K562 (cell line): Measurements from ENCODE around the gene PLEKHB1. TPM values are rescaled to one million over a fixed set of nuclear protein-coding genes. Genes with fewer than 3 reads are reported as not detected.
A peak's percentile ranks its signal among the peaks of the same experiment; 100 is the strongest.

Source experiments
- ARID1B ChIP-seq: fragments of 450-650 bp; IDR thresholded peaks from 2 replicates; pipeline ENCODE4 v1.6.1; 2016; ENCODE audit warnings: antibody characterized with exemption, mild to moderate bottlenecking, inconsistent platforms
- ATF7 ChIP-seq: fragments of 450-650 bp; IDR thresholded peaks from 2 replicates; pipeline ENCODE4 v1.7.1; 2014; ENCODE audit warnings: mild to moderate bottlenecking, moderate library complexity
- CEBPB ChIP-seq: fragments of 450-650 bp; IDR thresholded peaks from 2 replicates; pipeline ENCODE4 v1.6.1; 2016; ENCODE audit warnings: missing genetic modification characterization, missing compliant biosample characterization
- CEBPG ChIP-seq, 3 experiments: fragments of 200-800 bp in 1 of 3; sonication (Bioruptor generic) in 1 of 3; sonication (generic) in 1 of 3; formaldehyde crosslinking in 1 of 3; IDR thresholded peaks in 2 of 3; conservative IDR thresholded peaks in 1 of 3; 2 replicates each; pipeline versions ENCODE4 v1.6.1 to v1.8.0; 2016 to 2022; ENCODE audit warnings: missing compliant biosample characterization in 2 of 3, missing genetic modification characterization in 2 of 3, mild to moderate bottlenecking in 1 of 3, missing genetic modification reagents in 1 of 3
- COPS2 ChIP-seq: fragments of 450-650 bp; conservative IDR thresholded peaks from 2 replicates; pipeline ENCODE4 v1.6.1; 2016; ENCODE audit warnings: mild to moderate bottlenecking, moderate library complexity
- CREB1 ChIP-seq, 2 experiments: sonication (generic) in 1 of 2; formaldehyde crosslinking in 1 of 2; IDR thresholded peaks; 2 replicates each; pipeline versions ENCODE4 v1.6.1 to v1.8.0; 2012 to 2022; ENCODE audit warnings: inconsistent platforms in 1 of 2, mild to moderate bottlenecking in 1 of 2, missing genetic modification reagents in 1 of 2, moderate library complexity in 1 of 2
- CTBP1 ChIP-seq: fragments of 450-650 bp; IDR thresholded peaks from 2 replicates; pipeline ENCODE4 v1.6.1; 2016; ENCODE audit warnings: borderline replicate concordance
- HDGF ChIP-seq: fragments of 450-650 bp; IDR thresholded peaks from 2 replicates; pipeline ENCODE4 v1.6.1; 2016
- JUND ChIP-seq, 2 experiments: IDR thresholded peaks; 2 replicates in 1 of 2; 3 replicates in 1 of 2; pipeline ENCODE4 v1.6.1; 2011; ENCODE audit warnings: borderline replicate concordance in 2 of 2, low read depth in 2 of 2, low read length in 2 of 2, improper control_type of control experiment in 1 of 2, missing biosample characterization in 1 of 2, missing genetic modification characterization in 1 of 2, missing genetic modification reagents in 1 of 2
- L3MBTL2 ChIP-seq: fragments of 450-650 bp; IDR thresholded peaks from 2 replicates; pipeline ENCODE4 v1.6.1; 2016; ENCODE audit warnings: mild to moderate bottlenecking, moderate library complexity
- NFRKB ChIP-seq: fragments of 450-650 bp; IDR thresholded peaks from 2 replicates; pipeline ENCODE4 v1.6.1; 2016; ENCODE audit warnings: low read depth
- TAF1 ChIP-seq: IDR thresholded peaks from 2 replicates; pipeline ENCODE4 v1.6.1; 2011; ENCODE audit warnings: mild to moderate bottlenecking, low read length, moderate library complexity; ENCODE audit not compliant: insufficient read depth, control insufficient read depth, severe bottlenecking; ENCODE audit errors: extremely low read depth
- TAF9B ChIP-seq: fragments of 450-650 bp; IDR thresholded peaks from 2 replicates; pipeline ENCODE4 v1.6.1; 2018; ENCODE audit warnings: mild to moderate bottlenecking; ENCODE audit not compliant: partially characterized antibody
- TBP ChIP-seq: optimal IDR thresholded peaks from 2 replicates; pipeline ENCODE3; 2011; ENCODE audit warnings: low read depth, low read length, improper control_type of control experiment
- ZBTB1 ChIP-seq: sonication (generic); formaldehyde crosslinking; IDR thresholded peaks from 2 replicates; pipeline ENCODE4 v1.8.1; 2023; ENCODE audit warnings: missing genetic modification reagents, low read depth, mild to moderate bottlenecking, borderline replicate concordance
- ZEB2 ChIP-seq: fragments of 450-650 bp; IDR thresholded peaks from 2 replicates; pipeline ENCODE4 v1.6.1; 2016
- polyA plus RNA-seq, 8 experiments: library from polyadenylated mRNA; depleted of rRNA in 4 of 8; stranded (reverse) in 5 of 8; unstranded in 3 of 8; fragments of >200 nt; fragmentation: Nextera tagmentation in 2 of 8; fragmentation: Illumina TruSeq in 1 of 8; extraction: Ambion mirVana in 2 of 8; extraction: Trizol in 1 of 8; gene quantifications; 2 replicates each; pipeline versions ENCODE4 v1.2.1 to v1.2.3, GENCODE V29; 2011 to 2014; ENCODE audit warnings: inconsistent platforms in 1 of 8, missing spikeins in 1 of 8
- total RNA-seq, 7 experiments: library from RNA; depleted of rRNA in 6 of 7; stranded (reverse); fragments of >200 nt in 6 of 7; fragmentation: Illumina TruSeq in 2 of 7; extraction: Trizol in 2 of 7; gene quantifications; 2 replicates each; pipeline versions ENCODE4 v1.2.1 to v1.2.3, GENCODE V29; 2011 to 2021; ENCODE audit warnings: low replicate concordance in 1 of 7
- TF ChIP-seq, protein P1 (sequence below): sonication (generic); formaldehyde crosslinking; IDR thresholded peaks from 2 replicates; pipeline ENCODE4 v1.8.1; 2023; ENCODE audit warnings: missing genetic modification reagents, mild to moderate bottlenecking, borderline replicate concordance
- TF ChIP-seq, protein P2 (sequence below), 3 experiments: fragments of 200-800 bp in 1 of 3; fragments of 250-450 bp in 1 of 3; fragments of 450-650 bp in 1 of 3; sonication (Bioruptor Pico) in 1 of 3; sonication (Bioruptor generic) in 1 of 3; formaldehyde crosslinking in 1 of 3; IDR thresholded peaks; 2 replicates each; pipeline versions ENCODE4 v1.6.1 to v1.8.0; 2016 to 2022; ENCODE audit warnings: mild to moderate bottlenecking in 2 of 3, missing genetic modification characterization in 2 of 3, missing compliant biosample characterization in 1 of 3, moderate library complexity in 1 of 3

Gene PLEKHB1
- total and polyA plus RNA-seq, 9 of the 15 experiments (the other 6 are each of a cell fraction or from before 2014, with no cell fraction given) = 0.07 to 0.62 (median 0.17) TPM; not detected in 2

DNA sequence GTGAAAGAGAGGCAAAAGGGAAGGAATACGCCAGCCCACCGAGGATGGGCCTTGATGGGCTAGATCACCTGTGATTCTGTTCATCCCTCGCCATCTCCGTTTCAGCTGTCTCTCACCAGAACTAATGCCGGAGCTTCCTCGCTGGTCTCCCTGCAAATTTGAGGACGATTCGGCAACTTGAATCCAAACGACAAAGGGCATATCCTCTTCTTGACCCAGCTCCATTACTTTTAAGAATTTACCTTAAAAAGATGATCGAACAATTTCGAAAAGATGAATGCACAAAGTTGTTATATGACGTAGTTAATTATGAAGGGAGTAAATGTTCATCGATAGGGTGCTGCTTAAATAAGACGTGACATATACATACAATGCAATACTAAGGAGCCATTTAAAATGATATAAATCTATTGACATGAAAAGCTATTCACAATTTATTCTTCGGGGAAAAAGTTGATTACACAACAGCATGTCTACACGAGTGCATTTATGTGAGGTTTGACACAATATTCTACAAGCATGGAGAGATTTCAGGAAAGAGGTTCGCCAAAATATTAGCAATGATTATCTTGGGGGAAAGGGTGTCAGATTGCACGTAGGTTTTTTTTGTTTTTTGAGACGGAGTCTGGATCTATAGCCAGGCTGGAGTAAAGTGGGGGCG lies 47.5 kb upstream of the PLEKHB1 start (continued):
- TF ChIP-seq, protein P1, sequence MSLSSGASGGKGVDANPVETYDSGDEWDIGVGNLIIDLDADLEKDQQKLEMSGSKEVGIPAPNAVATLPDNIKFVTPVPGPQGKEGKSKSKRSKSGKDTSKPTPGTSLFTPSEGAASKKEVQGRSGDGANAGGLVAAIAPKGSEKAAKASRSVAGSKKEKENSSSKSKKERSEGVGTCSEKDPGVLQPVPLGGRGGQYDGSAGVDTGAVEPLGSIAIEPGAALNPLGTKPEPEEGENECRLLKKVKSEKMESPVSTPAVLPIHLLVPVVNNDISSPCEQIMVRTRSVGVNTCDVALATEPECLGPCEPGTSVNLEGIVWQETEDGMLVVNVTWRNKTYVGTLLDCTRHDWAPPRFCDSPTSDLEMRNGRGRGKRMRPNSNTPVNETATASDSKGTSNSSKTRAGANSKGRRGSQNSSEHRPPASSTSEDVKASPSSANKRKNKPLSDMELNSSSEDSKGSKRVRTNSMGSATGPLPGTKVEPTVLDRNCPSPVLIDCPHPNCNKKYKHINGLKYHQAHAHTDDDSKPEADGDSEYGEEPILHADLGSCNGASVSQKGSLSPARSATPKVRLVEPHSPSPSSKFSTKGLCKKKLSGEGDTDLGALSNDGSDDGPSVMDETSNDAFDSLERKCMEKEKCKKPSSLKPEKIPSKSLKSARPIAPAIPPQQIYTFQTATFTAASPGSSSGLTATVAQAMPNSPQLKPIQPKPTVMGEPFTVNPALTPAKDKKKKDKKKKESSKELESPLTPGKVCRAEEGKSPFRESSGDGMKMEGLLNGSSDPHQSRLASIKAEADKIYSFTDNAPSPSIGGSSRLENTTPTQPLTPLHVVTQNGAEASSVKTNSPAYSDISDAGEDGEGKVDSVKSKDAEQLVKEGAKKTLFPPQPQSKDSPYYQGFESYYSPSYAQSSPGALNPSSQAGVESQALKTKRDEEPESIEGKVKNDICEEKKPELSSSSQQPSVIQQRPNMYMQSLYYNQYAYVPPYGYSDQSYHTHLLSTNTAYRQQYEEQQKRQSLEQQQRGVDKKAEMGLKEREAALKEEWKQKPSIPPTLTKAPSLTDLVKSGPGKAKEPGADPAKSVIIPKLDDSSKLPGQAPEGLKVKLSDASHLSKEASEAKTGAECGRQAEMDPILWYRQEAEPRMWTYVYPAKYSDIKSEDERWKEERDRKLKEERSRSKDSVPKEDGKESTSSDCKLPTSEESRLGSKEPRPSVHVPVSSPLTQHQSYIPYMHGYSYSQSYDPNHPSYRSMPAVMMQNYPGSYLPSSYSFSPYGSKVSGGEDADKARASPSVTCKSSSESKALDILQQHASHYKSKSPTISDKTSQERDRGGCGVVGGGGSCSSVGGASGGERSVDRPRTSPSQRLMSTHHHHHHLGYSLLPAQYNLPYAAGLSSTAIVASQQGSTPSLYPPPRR (CRISPR knock-in tag) = peak; percentile 8; the same call in 1 of the 2 replicates
- TF ChIP-seq ZEB2 = peak; percentile 80; the same call in 1 of the 2 replicates
- 0 out of 2 replicates have a peak, but pooled peaks have one; percentile 25 for TF ChIP-seq ATF7
- no peak for TF ChIP-seq CREB1 (IDR thresholded peaks at IDR 0.05)
- TF ChIP-seq CREB1 (CRISPR knock-in tag; IDR thresholded peaks at IDR 0.05) = 0 out of 2 replicates have a peak, but pooled peaks have one; percentile 11
- TF ChIP-seq TAF9B = peak; percentile 47
- TF ChIP-seq TAF1 = no peak
- TF ChIP-seq, protein P2, sequence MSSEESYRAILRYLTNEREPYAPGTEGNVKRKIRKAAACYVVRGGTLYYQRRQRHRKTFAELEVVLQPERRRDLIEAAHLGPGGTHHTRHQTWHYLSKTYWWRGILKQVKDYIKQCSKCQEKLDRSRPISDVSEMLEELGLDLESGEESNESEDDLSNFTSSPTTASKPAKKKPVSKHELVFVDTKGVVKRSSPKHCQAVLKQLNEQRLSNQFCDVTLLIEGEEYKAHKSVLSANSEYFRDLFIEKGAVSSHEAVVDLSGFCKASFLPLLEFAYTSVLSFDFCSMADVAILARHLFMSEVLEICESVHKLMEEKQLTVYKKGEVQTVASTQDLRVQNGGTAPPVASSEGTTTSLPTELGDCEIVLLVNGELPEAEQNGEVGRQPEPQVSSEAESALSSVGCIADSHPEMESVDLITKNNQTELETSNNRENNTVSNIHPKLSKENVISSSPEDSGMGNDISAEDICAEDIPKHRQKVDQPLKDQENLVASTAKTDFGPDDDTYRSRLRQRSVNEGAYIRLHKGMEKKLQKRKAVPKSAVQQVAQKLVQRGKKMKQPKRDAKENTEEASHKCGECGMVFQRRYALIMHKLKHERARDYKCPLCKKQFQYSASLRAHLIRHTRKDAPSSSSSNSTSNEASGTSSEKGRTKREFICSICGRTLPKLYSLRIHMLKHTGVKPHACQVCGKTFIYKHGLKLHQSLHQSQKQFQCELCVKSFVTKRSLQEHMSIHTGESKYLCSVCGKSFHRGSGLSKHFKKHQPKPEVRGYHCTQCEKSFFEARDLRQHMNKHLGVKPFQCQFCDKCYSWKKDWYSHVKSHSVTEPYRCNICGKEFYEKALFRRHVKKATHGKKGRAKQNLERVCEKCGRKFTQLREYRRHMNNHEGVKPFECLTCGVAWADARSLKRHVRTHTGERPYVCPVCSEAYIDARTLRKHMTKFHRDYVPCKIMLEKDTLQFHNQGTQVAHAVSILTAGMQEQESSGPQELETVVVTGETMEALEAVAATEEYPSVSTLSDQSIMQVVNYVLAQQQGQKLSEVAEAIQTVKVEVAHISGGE (CRISPR knock-in tag; IDR thresholded peaks at IDR 0.05) = peak in 1 of 3 experiments; percentile 65; a peak in 3 of 6 replicates
- TF ChIP-seq CEBPG (CRISPR knock-in tag; IDR thresholded peaks at IDR 0.05) = no peak
- peak in 1 of 2 experiments; percentile 63; a peak in 3 of 4 replicates for TF ChIP-seq CEBPG (tag; conservative IDR thresholded peaks at IDR 0.05 in 1 of 2, IDR thresholded peaks at IDR 0.05 in 1 of 2)
- TF ChIP-seq JUND (IDR thresholded peaks at IDR 0.05; ENCODE audit: borderline replicate concordance, low read depth, low read length) = no peak
- TF ChIP-seq JUND (tag; IDR thresholded peaks at IDR 0.05; ENCODE audit: borderline replicate concordance, low read depth, low read length) = 0 out of 3 replicates have a peak, but pooled peaks have one; percentile 7
- TF ChIP-seq TBP = peak; percentile 3
- TF ChIP-seq CEBPB (tag) = peak; percentile 68
- TF ChIP-seq ZBTB1 (CRISPR knock-in tag) = no peak
- TF ChIP-seq ARID1B = 0 out of 2 replicates have a peak, but pooled peaks have one; percentile 2
- peak; percentile 75; the same call in 1 of the 2 replicates for TF ChIP-seq NFRKB
- TF ChIP-seq CTBP1 = peak; percentile 29; the same call in 1 of the 2 replicates
- no peak for TF ChIP-seq HDGF
- TF ChIP-seq L3MBTL2 = peak; percentile 28; the same call in 1 of the 2 replicates
- no peak for TF ChIP-seq COPS2
